Right renal cortex interstitium (tissue), 3 donors: ENCODE measurements around the gene PLD5. TPM values are rescaled to one million over a fixed set of nuclear protein-coding genes. Genes with fewer than 3 reads are reported as not detected.

Source experiments
- DNase-seq, 3 donors: peaks; one replicate each; pipeline ENCODE4 v3.0.0-alpha.2; 2013; ENCODE audit warnings: low read depth in 3 of 3, low spot score in 2 of 3
- polyA plus RNA-seq, 3 donors: library from polyadenylated mRNA; unstranded; fragments of 120-200 nt; gene quantifications; one replicate each; pipeline ENCODE4 v1.2.1, GENCODE V29; 2013; ENCODE audit not compliant: insufficient read length in 3 of 3

Gene PLD5
- polyA plus RNA-seq: 1 to 10 TPM in 2 of 3 donors, under 1 TPM in 1; 0.94 to 1.5 (median 1.4) TPM

DNA sequence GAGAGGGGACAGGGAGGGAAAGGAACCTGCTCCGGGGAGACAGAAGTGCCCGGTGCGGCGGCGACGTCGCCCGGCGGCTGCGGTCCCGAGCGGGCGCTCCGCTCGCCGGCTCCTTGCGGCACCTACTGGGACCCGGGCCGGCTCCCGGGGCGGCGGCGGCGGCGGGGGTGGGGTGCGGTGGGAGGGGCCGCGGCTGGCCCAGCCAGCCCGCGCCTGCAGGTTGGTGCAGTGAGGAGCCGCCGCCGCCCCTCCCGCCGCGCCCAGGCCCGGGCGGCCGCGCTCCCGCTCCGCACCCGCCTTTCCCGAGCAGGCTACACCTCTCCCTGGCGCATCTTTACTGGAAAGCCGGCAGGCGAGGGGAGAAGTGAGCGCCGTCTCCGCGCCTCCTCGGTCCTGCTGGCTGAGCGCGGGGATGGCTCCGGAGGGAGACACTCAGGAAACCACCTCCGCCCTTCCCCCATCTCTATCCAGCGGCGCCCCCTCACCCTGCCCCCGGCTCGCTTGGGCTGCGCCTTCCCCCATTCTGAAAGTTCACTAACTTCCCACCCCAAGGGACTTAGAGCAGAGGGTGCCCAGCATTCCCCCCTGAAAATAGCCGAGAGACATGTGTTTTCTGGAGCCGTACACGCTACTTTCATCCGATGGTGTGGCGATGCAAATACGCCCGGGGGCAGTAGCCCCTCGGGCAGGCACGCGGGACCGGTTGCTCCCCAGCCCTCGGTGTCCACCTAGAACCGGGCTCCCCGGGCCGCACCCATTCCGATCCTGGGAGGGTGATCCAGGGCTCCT, at the start of gene PLD5:
Gene PLD5, minus strand, starts transcription at position 127 of the 789 bp plus-strand sequence.
- DNase-seq: no peak

DNA sequence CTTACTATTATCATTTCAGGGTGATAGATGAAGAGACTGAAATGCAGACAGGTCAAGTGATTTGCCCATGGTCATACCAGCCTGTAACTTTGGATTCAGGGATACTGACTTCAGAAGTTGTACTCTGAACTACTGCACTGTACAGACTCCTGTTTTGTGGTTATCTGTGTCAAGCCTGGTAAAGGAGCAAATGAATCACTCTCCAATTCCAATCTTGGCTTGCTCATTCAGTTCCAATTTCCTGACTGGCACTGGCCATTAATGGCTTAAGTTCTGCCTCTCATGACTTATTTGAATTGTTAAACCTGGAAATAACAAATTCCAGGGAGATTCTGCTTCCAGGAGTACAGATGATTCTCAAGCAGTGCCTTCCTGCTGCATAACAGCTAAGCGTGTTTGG, 45.4 kb upstream of the PLD5 start:
- DNase-seq: no peak

DNA sequence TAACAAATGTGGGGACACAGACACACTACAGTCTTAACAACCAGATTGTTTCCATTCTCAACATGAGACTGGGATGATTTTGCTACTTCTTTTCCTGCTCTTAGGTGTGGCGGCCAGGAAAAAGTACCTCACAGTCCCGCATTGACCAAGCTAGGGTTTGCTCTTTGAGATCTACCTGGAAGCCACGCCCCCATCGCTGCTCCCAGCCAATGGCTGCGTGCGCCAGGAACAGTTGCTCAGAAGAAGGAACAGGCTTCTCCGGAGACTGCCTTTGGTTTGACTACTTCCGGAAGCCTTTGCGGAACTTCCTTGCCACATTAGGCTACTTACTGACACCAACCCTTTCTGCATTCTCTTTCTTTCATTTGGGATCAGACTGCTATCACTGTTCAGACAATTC, 44.2 kb upstream of the PLD5 start:
- DNase-seq: no peak

DNA sequence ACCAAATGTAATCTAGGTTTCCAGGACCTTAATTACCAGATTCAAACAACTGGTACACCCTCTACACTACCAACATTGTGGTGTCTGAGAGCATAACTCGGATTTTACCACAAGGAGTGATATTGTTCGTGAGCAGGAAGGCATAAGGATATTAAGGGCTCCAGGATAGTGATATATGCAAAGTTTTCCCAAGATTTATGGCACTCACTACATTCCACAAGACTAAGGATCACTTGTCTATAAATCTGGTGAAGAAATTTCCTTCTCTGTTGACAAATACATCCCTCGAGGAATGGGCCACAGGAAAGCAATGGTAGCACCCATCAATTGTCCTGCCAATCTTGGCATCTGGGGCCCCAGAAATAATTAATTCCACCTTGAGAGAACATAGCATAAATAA, 43.1 kb upstream of the PLD5 start:
- DNase-seq: no peak

DNA sequence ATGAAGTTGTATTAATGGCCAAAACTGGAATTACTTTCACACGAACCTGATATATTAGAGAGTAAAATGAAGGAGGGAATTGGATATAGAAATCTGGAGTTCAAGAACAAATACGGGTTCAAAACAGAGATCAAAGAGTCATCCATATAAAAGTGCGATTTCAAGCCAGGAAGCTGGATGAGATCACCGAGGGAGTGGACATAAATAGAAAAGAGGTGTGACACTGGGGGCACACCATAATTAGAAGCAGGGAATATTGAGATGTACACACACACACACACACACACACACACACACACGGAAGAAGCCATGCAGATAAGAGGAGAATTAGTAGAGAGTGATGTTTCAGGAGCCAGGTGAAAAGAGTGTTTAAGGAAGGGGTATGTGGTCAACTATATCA, 32.3 kb upstream of the PLD5 start:
- no peak for DNase-seq

DNA sequence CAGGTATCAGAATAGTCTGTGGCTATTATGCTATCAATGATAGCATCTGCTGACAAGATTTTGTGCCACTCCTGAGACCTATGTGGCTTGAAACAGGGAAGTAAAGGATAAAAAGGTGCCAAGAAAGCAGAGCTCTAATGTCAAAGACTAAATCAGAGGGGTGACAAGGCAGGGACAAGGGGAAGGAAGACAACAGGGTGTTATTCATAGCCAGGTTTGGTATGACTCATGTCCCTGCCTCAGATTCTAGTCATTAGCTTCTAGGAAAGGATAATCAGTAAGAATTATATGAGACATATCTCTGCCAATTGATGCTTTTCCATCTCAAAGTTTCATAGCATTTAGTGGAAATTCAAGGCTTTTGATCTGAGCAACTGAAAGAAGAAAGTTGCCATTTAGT, 31.8 kb upstream of the PLD5 start:
- DNase-seq: no peak

DNA sequence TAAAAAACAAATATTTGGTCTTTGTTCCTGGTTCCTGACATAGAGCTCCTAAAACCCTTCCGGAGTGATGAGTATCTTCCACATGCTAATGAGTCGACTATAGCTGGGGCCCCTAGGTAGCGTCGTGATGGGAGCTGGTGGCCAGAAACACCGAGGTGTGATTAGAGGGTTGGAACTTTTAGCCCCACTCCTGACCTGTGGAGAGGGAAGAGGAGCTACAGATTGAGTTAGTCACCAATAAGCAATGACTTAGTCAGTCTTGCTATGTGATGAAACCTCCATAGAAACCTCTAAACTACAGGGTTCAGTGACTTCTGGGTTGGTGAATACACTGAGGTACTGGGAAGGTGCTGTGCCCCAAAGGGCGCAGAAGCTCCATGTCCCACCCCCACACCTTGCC, 30.1 kb upstream of the PLD5 start:
- DNase-seq: no peak

DNA sequence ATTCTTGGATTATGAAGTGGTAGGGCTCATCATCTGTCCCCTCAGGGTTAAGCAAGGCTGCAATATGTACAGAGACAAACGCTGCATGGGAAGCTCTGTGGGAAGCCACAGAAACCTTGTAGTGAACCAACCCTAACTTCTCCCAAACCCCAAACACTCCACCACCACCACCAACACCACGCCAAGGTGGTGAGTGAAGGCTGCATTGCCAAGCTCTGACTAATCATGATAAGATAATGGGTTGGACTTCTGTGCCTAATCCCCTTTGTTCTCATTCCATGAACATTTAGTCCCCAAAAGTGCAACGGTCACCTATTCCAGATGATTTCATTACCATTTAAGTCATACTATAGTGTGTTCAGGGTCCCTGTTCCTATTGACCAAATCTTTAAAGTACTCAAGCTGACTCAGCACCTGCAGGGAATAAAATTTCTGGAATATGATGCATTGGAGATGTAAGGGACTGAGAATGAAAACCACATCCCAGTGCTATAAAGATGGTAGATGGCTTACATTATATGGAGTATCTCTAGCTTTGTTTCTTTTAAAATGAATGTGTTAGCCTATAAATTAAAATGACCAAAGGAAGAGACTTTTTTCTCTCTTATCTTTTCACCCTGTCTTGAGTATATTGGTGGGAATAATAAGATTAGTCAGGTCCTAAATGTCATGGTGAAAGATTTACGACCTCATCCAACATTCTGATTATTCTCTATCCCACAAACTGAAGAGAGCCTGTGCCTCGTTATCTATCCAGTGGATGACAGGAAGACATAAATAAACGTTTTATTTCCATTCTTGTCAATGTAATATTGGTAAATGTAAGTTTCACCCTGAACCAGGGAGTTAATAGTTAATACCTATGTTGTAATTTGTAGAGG, 22.6 kb upstream of the PLD5 start:
- DNase-seq: no peak

DNA sequence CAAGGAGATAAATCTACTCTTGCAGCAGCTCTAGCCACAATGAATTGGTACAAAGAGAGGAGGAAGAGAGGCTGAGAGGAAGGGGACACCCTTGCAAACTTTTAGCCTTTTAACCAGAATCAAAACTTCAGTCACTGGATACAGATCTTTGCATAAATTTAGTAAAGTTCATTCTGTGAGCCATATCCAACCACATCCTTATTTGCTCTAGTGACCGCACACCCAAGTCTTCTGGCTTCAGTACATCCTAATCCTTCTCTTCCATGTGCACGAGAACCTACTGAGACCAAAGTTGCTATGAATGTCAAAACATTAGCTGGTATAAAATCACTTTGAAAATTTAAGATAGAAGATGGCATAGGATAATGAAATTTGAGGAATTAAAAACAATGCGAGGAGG, 21.9 kb upstream of the PLD5 start:
- DNase-seq: no peak

DNA sequence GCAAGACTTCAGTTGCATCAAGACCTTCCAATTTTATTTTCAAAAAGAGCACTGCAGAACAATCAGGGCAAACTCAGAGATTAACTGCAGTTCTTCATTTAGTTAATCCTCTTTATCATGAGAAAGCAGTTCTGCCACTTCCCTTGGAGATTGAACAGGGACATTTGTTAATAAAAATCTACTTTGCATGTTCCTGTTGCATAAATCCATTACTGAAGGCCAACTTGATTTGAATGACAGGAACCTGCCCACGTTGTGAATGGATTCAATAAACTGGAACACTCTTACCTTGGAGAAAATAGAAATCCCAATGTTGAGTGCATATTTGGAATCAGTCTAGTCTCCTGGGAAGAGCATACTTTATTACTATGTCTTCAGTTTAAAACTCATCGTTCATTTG, 19.6 kb upstream of the PLD5 start:
- no peak for DNase-seq

DNA sequence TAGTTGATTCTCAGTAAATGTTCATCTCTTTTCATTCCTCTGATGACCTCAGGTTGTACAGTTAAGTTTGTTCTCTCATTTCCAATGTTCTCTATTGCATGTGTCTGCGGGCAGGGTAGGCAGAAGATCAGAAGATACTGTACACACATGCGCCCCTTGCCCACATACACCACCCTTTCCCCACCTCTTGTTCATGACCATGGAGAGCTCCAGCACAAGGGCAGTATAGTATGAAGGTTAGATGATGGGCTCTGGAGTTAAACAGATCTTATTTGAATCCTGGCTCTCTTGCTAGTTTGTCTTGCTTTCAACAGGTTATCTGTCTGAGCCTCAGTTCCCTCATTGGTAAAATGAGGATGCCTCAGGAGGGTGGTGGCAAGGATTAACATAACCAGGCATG, 17.8 kb upstream of the PLD5 start:
- DNase-seq: no peak

DNA sequence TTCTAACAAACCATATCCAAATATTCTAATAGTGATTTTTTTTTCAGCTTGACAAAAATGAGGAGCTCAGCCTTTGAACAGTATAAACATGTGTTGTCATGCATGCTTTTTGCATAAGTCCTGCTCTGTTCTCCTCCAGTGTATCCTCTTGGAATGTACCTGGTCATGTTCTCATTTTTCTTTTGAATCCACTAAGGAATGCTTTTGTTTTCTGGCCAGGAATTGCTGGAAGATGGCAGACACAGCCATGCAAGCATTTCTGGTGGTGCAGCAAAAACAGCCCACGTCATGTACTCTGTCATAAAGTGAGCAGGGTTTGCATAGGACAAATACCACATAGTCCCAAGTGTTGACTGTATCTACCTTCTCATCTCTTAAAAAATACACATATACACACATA, 11.5 kb upstream of the PLD5 start:
- DNase-seq: no peak

DNA sequence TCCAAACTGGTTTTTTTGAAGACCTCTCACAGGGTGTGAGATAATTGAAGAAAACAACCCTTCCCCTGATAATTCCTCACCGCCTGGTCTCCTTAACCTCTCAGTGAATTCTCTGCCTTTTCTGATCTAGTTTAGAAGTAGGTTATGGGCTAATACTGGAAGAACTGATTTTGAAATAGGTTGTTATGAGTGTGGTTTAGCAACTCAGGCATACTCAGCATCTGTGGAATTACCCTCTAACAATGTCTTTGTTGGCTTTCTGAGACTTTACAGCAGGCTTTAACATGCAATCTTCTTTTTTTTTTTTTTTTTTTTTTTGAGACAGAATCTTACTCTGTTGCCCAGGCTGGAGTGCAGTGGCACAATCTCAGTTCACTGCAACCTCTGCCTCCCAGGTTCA, 10.3 kb upstream of the PLD5 start:
- DNase-seq: no peak

DNA sequence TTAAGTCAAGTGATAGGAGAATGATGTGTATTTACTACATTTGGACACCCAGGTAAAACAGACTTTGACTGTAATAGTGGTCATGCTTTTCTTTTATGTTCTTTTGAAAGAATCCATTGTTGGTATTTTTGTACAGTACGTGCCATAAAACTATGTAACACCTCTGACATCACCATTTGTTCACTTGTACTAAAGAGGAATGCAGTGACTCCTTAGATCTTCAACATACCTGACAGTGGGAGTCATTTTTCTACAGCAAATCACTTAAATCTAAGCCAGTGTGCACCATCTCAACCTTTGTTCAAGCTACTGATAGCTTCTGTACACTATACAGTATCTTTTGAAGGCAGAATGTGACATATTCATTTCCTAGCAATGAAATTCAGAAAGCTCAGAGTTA, 6.3 kb upstream of the PLD5 start:
- DNase-seq: no peak

DNA sequence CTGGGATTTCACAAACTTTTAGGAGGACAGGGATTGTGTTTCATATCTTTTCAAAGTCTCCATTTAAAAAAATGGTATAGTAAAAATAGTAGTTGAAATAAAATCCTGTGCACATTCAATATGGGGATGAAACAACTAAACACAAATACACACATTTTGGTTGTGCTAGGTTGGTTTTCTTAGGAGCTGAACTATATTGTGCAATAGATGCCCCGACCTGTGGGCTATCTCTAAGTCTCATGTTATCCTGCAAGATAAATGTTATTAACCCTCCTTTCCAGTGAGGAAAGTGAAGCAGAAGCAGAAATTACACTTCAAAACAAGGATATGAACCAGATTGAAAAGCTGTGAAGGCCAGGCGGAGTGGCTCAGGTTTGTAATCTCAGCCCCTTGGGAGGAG, 1.3 kb upstream of the PLD5 start:
- no peak for DNase-seq

DNA sequence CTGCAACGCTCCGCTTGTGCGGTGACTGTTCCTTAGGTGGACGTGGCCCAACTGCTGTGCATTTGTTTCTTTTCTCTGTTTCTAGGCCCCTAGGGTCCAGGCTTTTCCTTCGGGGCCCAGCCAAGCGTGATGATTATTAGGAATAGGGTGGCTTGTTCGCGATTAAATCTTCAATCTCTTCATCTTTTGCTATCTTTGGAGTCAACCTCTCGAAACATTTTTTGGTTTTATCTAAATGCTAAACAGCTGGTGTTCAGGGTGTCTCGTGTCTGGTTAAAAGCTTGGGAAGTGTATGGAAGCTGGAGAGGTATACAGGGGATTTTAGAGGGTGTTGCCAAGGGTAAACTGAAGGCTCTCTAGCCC, 844 bp upstream of the PLD5 start:
- DNase-seq: no peak

DNA sequence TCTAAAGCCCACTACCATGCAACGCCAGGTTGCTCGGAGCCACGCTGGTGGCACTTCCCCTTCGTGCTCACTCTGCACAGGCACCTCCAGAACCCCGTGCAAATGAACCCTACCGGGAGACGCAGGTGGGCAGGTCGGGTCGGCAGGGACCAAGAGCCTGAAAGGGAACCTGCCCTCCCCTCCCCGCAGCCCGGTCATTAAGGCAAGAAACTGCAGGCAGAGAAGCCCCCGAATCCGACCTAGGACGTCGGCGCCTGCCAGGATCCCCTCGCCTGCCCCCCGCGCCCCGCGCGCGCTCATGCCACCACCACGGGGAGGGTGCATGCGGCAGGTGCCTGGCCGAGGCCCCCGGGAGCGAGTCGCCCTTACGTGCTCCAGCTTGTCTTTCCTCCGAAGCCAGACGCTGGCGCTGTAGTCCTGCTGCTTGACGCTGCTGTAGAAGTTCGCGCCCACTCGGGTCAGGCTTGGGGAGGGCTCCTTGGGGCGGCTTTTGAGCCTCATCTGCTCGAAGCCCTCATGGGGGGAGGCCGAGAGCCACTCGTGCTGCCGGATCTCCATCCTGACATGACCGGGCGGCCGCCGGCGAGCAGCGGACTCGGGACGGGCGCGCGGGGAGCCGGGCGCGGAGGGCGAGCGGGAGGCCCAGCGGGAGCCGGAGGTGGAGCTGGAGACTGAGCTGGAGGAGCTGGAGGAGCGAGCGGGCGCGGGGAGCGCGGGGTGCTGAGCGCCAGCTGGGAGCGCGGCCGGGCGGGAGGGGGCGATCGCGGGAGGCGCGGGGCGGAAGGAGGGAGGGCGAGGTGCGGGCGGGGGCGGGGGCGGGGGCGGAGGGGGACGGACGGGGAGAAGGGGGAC, 552 bp downstream of the PLD5 start:
- DNase-seq: peak in 1 of 3 donors; percentile 30

DNA sequence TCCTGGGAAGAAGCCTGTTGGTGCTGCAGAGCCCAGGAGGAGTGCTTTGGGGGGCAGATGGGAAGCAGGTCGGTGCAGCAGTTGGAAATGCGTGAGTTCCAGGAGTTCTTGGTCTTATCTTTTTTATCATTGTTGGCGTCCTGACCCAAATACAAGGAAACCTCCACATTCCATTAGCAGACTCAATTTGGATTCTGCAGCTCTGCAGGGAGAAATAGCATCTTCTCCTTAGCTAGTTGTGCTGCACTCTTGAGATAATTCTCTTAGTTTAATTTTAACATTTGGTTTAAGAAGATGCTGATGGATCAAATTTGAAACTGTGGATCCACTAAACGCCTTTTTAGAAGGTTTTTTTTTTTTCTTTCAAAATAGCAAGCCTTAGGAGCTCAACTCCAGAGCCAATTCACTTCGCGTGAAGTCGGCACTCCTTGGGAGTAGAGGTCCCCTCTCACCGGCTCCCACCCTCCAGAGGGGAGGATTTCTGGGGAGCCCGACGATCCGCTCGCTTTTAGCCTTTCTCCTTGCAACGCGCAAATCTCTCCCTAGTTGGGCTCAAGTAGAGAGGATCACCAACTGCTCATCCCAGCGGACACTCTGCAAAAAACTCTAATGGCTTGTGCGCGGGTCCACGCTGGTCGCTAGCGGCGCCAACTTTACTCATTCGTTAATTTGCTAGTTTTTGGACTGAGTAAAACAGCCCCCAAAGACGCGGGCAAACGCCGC, 1.3 kb downstream of the PLD5 start:
- DNase-seq: no peak

DNA sequence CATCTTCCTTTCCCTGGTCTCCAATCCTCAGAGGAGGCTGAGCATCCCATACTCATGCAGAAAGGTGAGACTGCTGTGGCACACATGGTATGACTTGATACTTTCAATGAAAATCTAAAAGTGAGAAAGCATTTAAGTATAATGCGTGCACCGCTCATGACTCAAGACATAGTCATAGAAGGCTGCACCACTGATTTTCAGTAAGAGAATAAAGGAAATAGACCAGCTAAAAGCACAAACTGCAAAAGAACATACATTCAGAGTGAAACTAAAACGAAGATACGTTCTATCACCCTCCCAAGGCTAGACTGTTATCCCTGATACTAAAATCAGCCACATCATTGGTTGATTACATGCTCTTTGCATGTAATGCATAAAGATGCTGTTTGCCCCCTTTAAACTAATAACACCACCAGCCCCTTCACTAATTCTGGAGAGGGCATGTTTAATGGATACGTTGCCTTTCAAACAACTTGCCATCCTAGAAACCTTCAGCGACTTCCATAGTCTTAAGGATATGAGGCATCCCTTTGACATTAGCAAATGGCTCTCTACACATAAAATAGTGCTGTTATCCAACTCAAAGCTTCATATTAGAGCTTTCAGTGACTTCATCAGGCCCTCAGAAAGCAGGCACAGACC, 2.1 kb downstream of the PLD5 start:
- no peak for DNase-seq

DNA sequence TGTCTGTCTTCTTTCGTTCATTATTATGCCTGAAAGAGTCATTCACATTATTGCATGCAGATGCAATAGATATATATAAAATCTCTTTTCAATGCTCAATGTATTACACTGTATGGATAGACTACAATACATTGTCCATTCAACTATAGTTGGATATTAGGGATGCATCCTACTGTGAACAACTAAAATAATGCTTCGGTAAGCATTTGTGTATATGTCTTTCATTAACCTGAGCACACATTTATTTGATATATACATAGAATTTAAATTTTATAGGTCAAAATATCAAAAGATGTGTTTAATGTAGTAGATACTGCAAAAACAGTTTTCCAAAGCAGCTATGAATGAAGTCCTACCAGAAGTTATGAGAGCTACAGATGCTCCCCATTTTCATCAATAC, 8.9 kb downstream of the PLD5 start:
- no peak for DNase-seq
